Retina (tissue), 1 donor: ENCODE measurements around the gene FAT3.

Experiments used
- DNase-seq: peaks from one replicate; pipeline ENCODE4 v3.0.0-alpha.2; 2016

The FAT3 gene

GRCh38 chr11:92224407-92225124 is at the start of gene FAT3:
FAT3 (plus strand) TSS chr11:92224818; CDS start chr11:92352113, 127,295 bp downstream.
- DNase-seq: peak; percentile 94

GRCh38 chr11:92179017-92179670 is 45.5 kb upstream of the FAT3 start:
- DNase-seq: no peak

GRCh38 chr11:92180226-92180625 is 44.4 kb upstream of the FAT3 start:
- no peak for DNase-seq

GRCh38 chr11:92180664-92181251 is 43.9 kb upstream of the FAT3 start:
- no peak for DNase-seq

GRCh38 chr11:92190535-92191206 is 33.9 kb upstream of the FAT3 start:
- no peak for DNase-seq

- no peak for DNase-seq
Observed at GRCh38 chr11:92192141-92192540, 32.5 kb upstream of the FAT3 start.

GRCh38 chr11:92198268-92198667 is 26.4 kb upstream of the FAT3 start:
- DNase-seq: no peak

GRCh38 chr11:92199991-92200390 is 24.6 kb upstream of the FAT3 start:
- DNase-seq: no peak

GRCh38 chr11:92204731-92205130 is 19.9 kb upstream of the FAT3 start:
- no peak for DNase-seq

- DNase-seq: no peak
Observed at GRCh38 chr11:92206441-92206840, 18.2 kb upstream of the FAT3 start.

GRCh38 chr11:92211576-92212167 is 12.9 kb upstream of the FAT3 start:
- DNase-seq: peak; percentile 58

- DNase-seq: no peak
Observed at GRCh38 chr11:92212530-92212929, 12.1 kb upstream of the FAT3 start.

GRCh38 chr11:92216789-92217188 is 7.8 kb upstream of the FAT3 start:
- no peak for DNase-seq

- DNase-seq: no peak
Observed at GRCh38 chr11:92219476-92219875, 5.1 kb upstream of the FAT3 start.

- no peak for DNase-seq
Observed at GRCh38 chr11:92222701-92223100, 1.9 kb upstream of the FAT3 start.

GRCh38 chr11:92224054-92224406 is 588 bp upstream of the FAT3 start:
- no peak for DNase-seq

- peak; percentile 88 for DNase-seq
Observed at GRCh38 chr11:92225125-92225567, 528 bp downstream of the FAT3 start.

GRCh38 chr11:92225568-92226330 is 1.1 kb downstream of the FAT3 start:
- DNase-seq: peak; percentile 90

GRCh38 chr11:92226331-92227229 is 2.0 kb downstream of the FAT3 start:
- DNase-seq: peak; percentile 82

GRCh38 chr11:92227230-92227814 is 2.7 kb downstream of the FAT3 start:
- no peak for DNase-seq
